Activated CD8-positive, alpha-beta T cell treated with anti-CD3 and anti-CD28 coated beads, Interleukin-2, amount 10 ng/mL, durations not matched to agents 7 days and 5 days (primary cell): ENCODE measurements around the gene SCN4B. TPM values are rescaled to one million over a fixed set of nuclear protein-coding genes. Genes with fewer than 3 reads are reported as not detected.

Experiments used
- ATAC-seq: fragments of 150-1000 bp; cut with Tn5 transposase; one replicate; pipeline ENCODE4 v1.10.0; 2021; ENCODE audit warnings: moderate library complexity
- CTCF ChIA-PET: fragments of 350-600 bp; sonication (Branson Sonifier 250); formaldehyde crosslinking; loops from one replicate; lab custom pipeline; 2021; ENCODE audit warnings: antibody characterized with exemption; lab: Charles Lee
- POLR2A ChIA-PET: fragments of 350-600 bp; sonication (Branson Sonifier 250); formaldehyde crosslinking; loops from one replicate; lab custom pipeline; 2021; ENCODE audit warnings: antibody characterized with exemption; lab: Charles Lee
- DNase-seq: peaks from one replicate; pipeline ENCODE4 v3.0.0-alpha.2; 2020
- H3K27ac Mint-ChIP-seq: one replicate; pipeline ENCODE4 v1.8.0; 2021; ENCODE audit warnings: mild to moderate bottlenecking, mixed read lengths
- H3K27me3 Mint-ChIP-seq: one replicate; pipeline ENCODE4 v1.8.0; 2021; ENCODE audit warnings: low read depth, mixed read lengths
- H3K36me3 Mint-ChIP-seq: one replicate; pipeline ENCODE4 v1.8.0; 2021; ENCODE audit warnings: low read depth, mixed read lengths
- H3K4me1 Mint-ChIP-seq: one replicate; pipeline ENCODE4 v1.8.0; 2021; ENCODE audit warnings: low read depth, mixed read lengths
- H3K4me3 Mint-ChIP-seq: one replicate; pipeline ENCODE4 v1.8.0; 2021; ENCODE audit warnings: mild to moderate bottlenecking, mixed read lengths
- H3K9me3 Mint-ChIP-seq: one replicate; pipeline ENCODE4 v1.8.0; 2022; ENCODE audit warnings: mixed read lengths; ENCODE audit not compliant: insufficient read depth
- total RNA-seq, 2 experiments: library from RNA; stranded (reverse); gene quantifications; one replicate each; pipeline ENCODE4 v1.2.3, GENCODE V29; 2021

Gene SCN4B
- total RNA-seq, 2 experiments from 2014 or later, result 0.05 TPM

DNA sequence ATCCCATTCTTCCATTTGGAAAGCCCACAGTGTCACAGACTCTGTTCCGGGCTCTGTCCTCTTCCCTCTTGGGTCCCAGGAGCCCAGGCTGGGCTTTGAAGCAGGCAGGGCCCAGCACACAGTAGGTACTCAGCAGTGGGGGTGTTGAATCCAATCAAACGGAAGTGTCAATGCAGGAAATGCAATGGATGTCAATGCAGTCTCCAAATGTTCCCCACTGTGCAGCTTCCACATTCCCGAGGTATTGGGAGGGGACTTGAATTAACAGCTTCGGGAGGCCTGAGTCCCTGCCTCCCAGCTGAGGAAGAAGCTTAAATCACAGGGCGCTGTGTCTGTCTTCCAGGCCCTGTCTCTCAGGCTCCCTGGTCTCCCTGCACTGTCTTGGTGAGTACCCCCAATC is 44.1 kb downstream of the SCN4B start:
- no peak overlapping the region for H3K4me3 Mint-ChIP-seq
- H3K27ac Mint-ChIP-seq, result no peak overlapping the region
- CTCF ChIA-PET, result no interaction called here
- H3K9me3 Mint-ChIP-seq, result no peaks in the 10 kb centered on the region
- H3K36me3 Mint-ChIP-seq, result no peaks in the 10 kb centered on the region
- DNase-seq (no peak), ATAC-seq (no peak)
- POLR2A ChIA-PET, result interaction anchor here (0.6 kb wide), 1 partner anchor 255 kb away, joined by 4 read pairs; no protein-coding TSS in a partner anchor
- peaks cover 20% of the 10 kb centered on the region for H3K4me1 Mint-ChIP-seq
- H3K27me3 Mint-ChIP-seq, result peaks cover 9% of the 10 kb centered on the region

DNA sequence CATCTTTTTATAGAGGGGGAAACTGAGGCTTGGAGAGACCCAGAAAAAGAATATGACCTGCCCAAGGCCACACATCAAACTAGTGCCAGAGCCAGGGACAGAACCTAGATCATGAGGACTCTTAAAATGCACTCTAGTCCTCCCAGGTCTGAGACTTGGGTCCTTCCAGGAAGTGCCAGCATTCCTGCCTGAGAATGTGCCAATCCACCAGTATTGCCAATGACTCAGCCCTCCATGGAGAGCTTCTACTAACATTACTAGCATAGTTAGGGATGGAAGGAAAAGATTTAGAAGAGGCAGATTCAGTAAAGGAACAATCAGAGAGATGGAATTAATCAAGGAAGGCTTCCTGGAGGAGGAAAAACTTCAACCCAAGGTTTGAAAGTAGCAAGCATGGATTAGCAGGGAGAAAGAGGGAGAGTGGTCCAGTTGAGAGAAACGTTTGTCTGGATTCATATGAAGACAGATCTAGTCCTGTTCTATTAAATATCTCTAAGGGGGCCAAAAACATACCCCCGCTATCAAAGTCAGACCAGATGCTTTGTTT is 45.8 kb downstream of the SCN4B start:
- DNase-seq (no peak), ATAC-seq (no peak)
- Mint-ChIP-seq H3K4me1 (peaks cover 8% of the 10 kb centered on the region), H3K4me3 (no peak overlapping the region), H3K27ac (no peak overlapping the region), H3K9me3 (no peaks in the 10 kb centered on the region), H3K36me3 (no peaks in the 10 kb centered on the region), H3K27me3 (peaks cover 9% of the 10 kb centered on the region)
- ChIA-PET CTCF (no interaction called here), POLR2A (interaction anchor here (0.6 kb wide), 1 partner anchor 359 kb away, joined by 3 read pairs; no protein-coding TSS in a partner anchor)

- ChIA-PET POLR2A (no interaction called here), CTCF (no interaction called here)
- H3K4me1 Mint-ChIP-seq, result no peaks in the 10 kb centered on the region
- no peaks in the 10 kb centered on the region for H3K9me3 Mint-ChIP-seq
- DNase-seq (no peak), ATAC-seq (no peak)
- no peak overlapping the region for H3K27ac Mint-ChIP-seq
- H3K4me3 Mint-ChIP-seq, result no peak overlapping the region
- H3K27me3 Mint-ChIP-seq, result peaks cover 11% of the 10 kb centered on the region
- H3K36me3 Mint-ChIP-seq, result no peaks in the 10 kb centered on the region
These were observed 46.8 kb downstream of the SCN4B start for GRCh38 chr11:118105657-118106305.

DNA sequence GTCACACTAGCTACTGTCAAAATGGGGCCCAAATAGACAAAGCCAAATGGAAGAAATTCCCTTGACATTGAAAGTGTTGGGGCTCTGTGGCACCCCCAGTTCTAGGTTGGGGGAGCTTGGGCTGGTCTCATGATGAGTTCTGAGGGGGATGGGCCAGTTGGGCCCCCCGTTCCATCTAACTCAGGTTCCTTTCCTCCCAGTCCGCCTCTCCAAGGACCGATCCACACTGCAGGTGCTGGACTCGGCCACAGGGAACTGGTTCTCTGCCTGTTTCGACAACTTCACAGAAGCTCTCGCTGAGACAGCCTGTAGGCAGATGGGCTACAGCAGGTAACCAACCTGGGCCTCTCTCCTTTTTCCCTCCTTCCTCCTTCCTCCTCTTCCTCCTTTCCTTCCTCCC is 48.1 kb downstream of the SCN4B start:
- no peak overlapping the region for H3K4me3 Mint-ChIP-seq
- peaks cover 11% of the 10 kb centered on the region for H3K27me3 Mint-ChIP-seq
- H3K4me1 Mint-ChIP-seq, result no peaks in the 10 kb centered on the region
- DNase-seq (no peak), ATAC-seq (no peak)
- CTCF ChIA-PET, result no interaction called here
- H3K9me3 Mint-ChIP-seq, result no peaks in the 10 kb centered on the region
- no peaks in the 10 kb centered on the region for H3K36me3 Mint-ChIP-seq
- H3K27ac Mint-ChIP-seq, result no peak overlapping the region
- POLR2A ChIA-PET, result no interaction called here

GRCh38 chr11:118102721-118103261 is 49.8 kb downstream of the SCN4B start:
- ATAC-seq (no peak), DNase-seq (no peak)
- ChIA-PET POLR2A (no interaction called here), CTCF (no interaction called here)
- Mint-ChIP-seq H3K4me1 (no peaks in the 10 kb centered on the region), H3K9me3 (no peaks in the 10 kb centered on the region), H3K27me3 (peaks cover 18% of the 10 kb centered on the region), H3K27ac (no peak overlapping the region), H3K4me3 (no peak overlapping the region), H3K36me3 (no peaks in the 10 kb centered on the region)

GRCh38 chr11:118100691-118101232 is 51.9 kb downstream of the SCN4B start:
- Mint-ChIP-seq H3K36me3 (no peaks in the 10 kb centered on the region), H3K27me3 (peaks cover 20% of the 10 kb centered on the region), H3K4me3 (no peak overlapping the region), H3K4me1 (no peaks in the 10 kb centered on the region), H3K27ac (no peak overlapping the region), H3K9me3 (no peaks in the 10 kb centered on the region)
- no peak for DNase-seq
- CTCF ChIA-PET, result no interaction called here
- POLR2A ChIA-PET, result no interaction called here
- ATAC-seq, result no peak

DNA sequence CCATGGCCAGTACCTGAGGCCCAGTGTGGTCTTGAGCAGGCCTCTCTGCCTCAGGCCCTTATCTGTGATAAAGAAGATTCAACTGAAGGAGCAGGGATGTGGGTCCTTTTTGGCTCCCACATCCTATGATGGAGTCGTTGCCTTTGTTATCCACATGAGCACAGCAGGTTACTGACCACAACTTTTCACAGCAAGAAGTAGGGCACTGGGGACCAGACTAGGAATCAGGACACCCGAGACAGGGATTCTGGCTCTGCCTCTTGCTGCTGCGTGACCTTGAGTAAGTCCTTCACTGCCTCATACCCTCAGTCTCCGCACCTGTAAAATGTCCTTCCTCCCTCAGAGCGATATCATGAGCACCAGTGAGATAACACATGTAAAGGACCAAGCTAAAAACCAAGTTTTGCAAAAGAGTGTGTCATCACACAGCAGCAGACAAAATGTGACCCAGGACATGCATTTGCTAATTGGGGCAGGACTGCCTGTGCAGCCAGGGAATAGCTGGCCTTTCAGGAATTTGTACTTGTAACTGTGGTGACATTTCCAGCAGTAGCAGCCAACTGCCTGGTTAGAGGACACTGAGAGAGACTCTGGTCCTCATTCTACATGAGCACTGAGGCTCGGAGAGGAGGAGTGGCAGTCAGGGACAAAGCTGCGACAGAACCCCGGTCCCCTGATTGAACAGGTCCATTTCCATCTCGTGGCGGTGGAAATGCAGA is 52.6 kb downstream of the SCN4B start:
- ChIA-PET CTCF (no interaction called here), POLR2A (interaction anchor here (0.6 kb wide), 1 partner anchor 91 kb away, joined by 3 read pairs; no protein-coding TSS in a partner anchor)
- Mint-ChIP-seq H3K27ac (no peak overlapping the region), H3K4me1 (no peaks in the 10 kb centered on the region), H3K9me3 (no peaks in the 10 kb centered on the region), H3K4me3 (no peak overlapping the region), H3K27me3 (peaks cover 17% of the 10 kb centered on the region), H3K36me3 (no peaks in the 10 kb centered on the region)
- DNase-seq (no peak), ATAC-seq (no peak)

GRCh38 chr11:118098996-118099837 is 53.4 kb downstream of the SCN4B start:
- Mint-ChIP-seq H3K27me3 (peaks cover 17% of the 10 kb centered on the region), H3K4me3 (no peak overlapping the region), H3K4me1 (no peaks in the 10 kb centered on the region), H3K27ac (no peak overlapping the region), H3K36me3 (no peaks in the 10 kb centered on the region), H3K9me3 (no peaks in the 10 kb centered on the region)
- DNase-seq (no peak), ATAC-seq (no peak)
- ChIA-PET CTCF (no interaction called here), POLR2A (no interaction called here)

DNA sequence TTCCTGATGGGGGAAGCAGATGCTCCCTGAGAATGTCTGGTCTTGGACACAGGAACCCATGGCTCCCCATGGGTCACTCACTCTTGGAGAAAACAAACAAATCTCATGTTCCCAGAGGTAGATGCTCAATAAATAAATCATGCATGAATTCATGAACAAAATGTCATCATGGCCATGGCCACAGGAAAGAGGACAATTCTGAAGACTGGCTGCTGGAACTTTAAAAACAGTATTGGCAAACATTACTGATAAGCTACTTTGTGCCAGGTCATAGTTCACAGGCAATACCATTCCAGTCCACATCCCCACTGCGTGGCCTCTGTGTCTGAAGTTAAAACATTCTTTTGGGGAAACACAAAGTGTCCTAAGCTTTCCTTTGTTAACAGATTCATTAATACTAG is 56.7 kb downstream of the SCN4B start:
- H3K9me3 Mint-ChIP-seq, result no peaks in the 10 kb centered on the region
- peaks cover 20% of the 10 kb centered on the region for H3K27me3 Mint-ChIP-seq
- ChIA-PET POLR2A (interaction anchor here (0.6 to 0.9 kb wide), 2 partner anchors 18 to 682 kb away, joined by 3 read pairs; no protein-coding TSS in a partner anchor), CTCF (no interaction called here)
- no peaks in the 10 kb centered on the region for H3K4me1 Mint-ChIP-seq
- H3K4me3 Mint-ChIP-seq, result no peak overlapping the region
- DNase-seq (no peak), ATAC-seq (no peak)
- H3K27ac Mint-ChIP-seq, result no peak overlapping the region
- H3K36me3 Mint-ChIP-seq, result no peaks in the 10 kb centered on the region

DNA sequence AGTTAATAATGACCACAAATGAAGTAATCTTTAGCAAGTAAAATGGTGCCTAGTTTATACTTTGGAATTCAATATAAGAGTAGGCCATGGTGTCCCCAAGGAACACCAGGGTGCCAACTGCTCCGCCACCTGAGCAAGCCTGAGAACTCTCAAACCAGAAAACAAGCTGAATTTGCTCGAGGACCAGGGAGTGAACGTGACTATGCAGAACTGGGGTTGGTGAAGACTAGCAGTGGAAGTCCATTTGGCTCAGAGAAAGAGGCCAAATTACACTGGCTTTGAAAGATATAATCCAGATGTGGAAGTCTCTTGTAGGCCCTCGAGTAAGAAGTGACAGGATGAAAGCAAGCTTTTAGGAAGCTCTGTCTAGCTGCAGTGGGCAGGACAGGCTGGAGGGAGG is 57.1 kb downstream of the SCN4B start:
- DNase-seq, result no peak
- Mint-ChIP-seq H3K4me3 (no peak overlapping the region), H3K9me3 (no peaks in the 10 kb centered on the region), H3K27me3 (peaks cover 21% of the 10 kb centered on the region), H3K27ac (no peak overlapping the region), H3K36me3 (no peaks in the 10 kb centered on the region), H3K4me1 (no peaks in the 10 kb centered on the region)
- POLR2A ChIA-PET, result interaction anchor here (0.6 to 0.9 kb wide), 2 partner anchors 18 to 681 kb away, joined by 3 read pairs; no protein-coding TSS in a partner anchor
- ATAC-seq, result no peak
- CTCF ChIA-PET, result no interaction called here

DNA sequence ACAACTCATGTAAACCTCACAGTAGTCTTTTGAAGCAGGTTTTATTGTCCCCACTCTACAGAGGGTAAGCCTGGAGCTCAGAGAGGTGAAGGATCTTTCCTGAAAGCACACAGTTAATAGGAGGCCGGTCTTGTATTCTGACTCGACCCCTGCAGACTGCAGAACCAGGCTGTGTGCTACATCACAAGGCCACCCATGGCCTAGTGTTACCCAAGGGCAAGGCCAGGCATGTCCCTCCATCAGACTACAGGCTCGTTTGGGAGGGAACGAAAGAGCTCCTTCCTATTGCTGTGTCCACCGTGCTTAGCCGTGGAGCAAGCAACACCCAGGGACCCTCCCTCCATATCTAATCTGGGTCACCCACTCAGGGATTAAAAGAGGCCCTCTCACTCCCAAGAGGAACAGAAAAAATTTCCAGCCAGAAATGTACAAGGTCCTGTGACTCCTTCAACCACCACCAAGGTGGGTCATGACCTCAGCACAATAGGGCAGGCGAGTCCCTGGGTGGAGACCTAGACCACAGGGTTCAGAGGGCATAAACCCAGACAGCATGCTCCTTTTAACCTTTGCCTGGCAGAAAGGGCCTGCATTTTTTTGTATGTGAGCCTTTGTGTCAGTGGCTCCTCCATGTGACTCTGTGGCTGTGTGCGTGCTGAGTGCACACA is 59.6 kb downstream of the SCN4B start:
- Mint-ChIP-seq H3K9me3 (peaks cover 6% of the 10 kb centered on the region), H3K4me1 (no peaks in the 10 kb centered on the region), H3K27ac (no peak overlapping the region), H3K4me3 (no peak overlapping the region), H3K27me3 (peaks cover 16% of the 10 kb centered on the region), H3K36me3 (peaks cover 2% of the 10 kb centered on the region)
- CTCF ChIA-PET, result no interaction called here
- POLR2A ChIA-PET, result no interaction called here
- DNase-seq (no peak), ATAC-seq (no peak)
